Mucosa of stomach (tissue), 1 donor: ENCODE data around the gene HS6ST3.
"Not testable (repeated sequence)": the region's sequence is repeated elsewhere in the genome, so short reads cannot be mapped to it uniquely, and the experiment has no call there.

Experiments used
- H3K27me3 ChIP-seq: one replicate; pipeline ENCODE4 v1.7.0; 2013; ENCODE audit warnings: mild to moderate bottlenecking, low read length; ENCODE audit not compliant: control insufficient read depth, insufficient read depth
- H3K36me3 ChIP-seq: one replicate; pipeline ENCODE4 v1.7.0; 2013; ENCODE audit warnings: low read length; ENCODE audit not compliant: control insufficient read depth, insufficient read depth
- H3K4me1 ChIP-seq: one replicate; pipeline ENCODE4 v1.7.0; 2013; ENCODE audit warnings: mild to moderate bottlenecking, low read length; ENCODE audit not compliant: control insufficient read depth, insufficient read depth
- H3K4me3 ChIP-seq: one replicate; pipeline ENCODE4 v1.7.0; 2013; ENCODE audit warnings: low read length
- H3K9ac ChIP-seq: one replicate; pipeline ENCODE4 v1.7.0; 2013; ENCODE audit warnings: mild to moderate bottlenecking, low read length, moderate library complexity
- H3K9me3 ChIP-seq: one replicate; pipeline ENCODE4 v1.7.0; 2013; ENCODE audit warnings: mild to moderate bottlenecking, low read length, moderate library complexity; ENCODE audit not compliant: control insufficient read depth
- donor health status: Pancreatic carcinoma.

HS6ST3 gene

GRCh38 chr13:96089749-96090239, at the start of gene HS6ST3:
Gene HS6ST3 (plus strand): TSS chr13:96090107.
- Histone ChIP-seq H3K4me1 (peaks cover 5% of the 10 kb centered on the region), H3K4me3 (no peak within 1 kb of the TSS), H3K36me3 (no peaks in the 10 kb centered on the region), H3K9me3 (no peaks in the 10 kb centered on the region), H3K9ac (no peak within 1 kb of the TSS), H3K27me3 (peaks cover 58% of the 10 kb centered on the region)

- H3K9me3 ChIP-seq, result no peaks in the 10 kb centered on the region
- no peak overlapping the region for H3K4me3 ChIP-seq
- no peaks in the 10 kb centered on the region for H3K4me1 ChIP-seq
- H3K27me3 ChIP-seq, result no peaks in the 10 kb centered on the region
- H3K36me3 ChIP-seq, result no peaks in the 10 kb centered on the region
- no peak overlapping the region for H3K9ac ChIP-seq
Measured at GRCh38 chr13:96041326-96042110, 48.4 kb upstream of the HS6ST3 start.

- Histone ChIP-seq H3K4me3 (no peak overlapping the region), H3K4me1 (no peaks in the 10 kb centered on the region), H3K9ac (no peak overlapping the region)
Measured at GRCh38 chr13:96044238-96044637, 45.7 kb upstream of the HS6ST3 start.

GRCh38 chr13:96046449-96047126, 43.3 kb upstream of the HS6ST3 start:
- not testable (repeated sequence) for H3K27me3 ChIP-seq, H3K4me3 ChIP-seq, H3K36me3 ChIP-seq, H3K4me1 ChIP-seq, H3K9me3 ChIP-seq, H3K9ac ChIP-seq

More at GRCh38 chr13:96044238-96044637, 45.7 kb upstream of the HS6ST3 start:
- Histone ChIP-seq H3K27me3 (no peaks in the 10 kb centered on the region), H3K9me3 (no peaks in the 10 kb centered on the region), H3K36me3 (no peaks in the 10 kb centered on the region)

- H3K4me3 ChIP-seq, H3K9me3 ChIP-seq, H3K4me1 ChIP-seq, H3K36me3 ChIP-seq, H3K9ac ChIP-seq, H3K27me3 ChIP-seq: not testable (repeated sequence)
Measured at GRCh38 chr13:96050955-96051354, 39.0 kb upstream of the HS6ST3 start.

- not testable (repeated sequence) for H3K4me3 ChIP-seq, H3K4me1 ChIP-seq, H3K9me3 ChIP-seq, H3K9ac ChIP-seq, H3K27me3 ChIP-seq, H3K36me3 ChIP-seq
Measured at GRCh38 chr13:96051491-96051890, 38.4 kb upstream of the HS6ST3 start.

GRCh38 chr13:96051946-96052345, 38.0 kb upstream of the HS6ST3 start:
- H3K36me3 ChIP-seq, H3K9me3 ChIP-seq, H3K4me3 ChIP-seq, H3K4me1 ChIP-seq, H3K27me3 ChIP-seq, H3K9ac ChIP-seq: not testable (repeated sequence)

GRCh38 chr13:96052656-96053002, 37.3 kb upstream of the HS6ST3 start:
- Histone ChIP-seq H3K9ac (peak overlapping the region; percentile 84), H3K4me1 (no peaks in the 10 kb centered on the region), H3K27me3 (no peaks in the 10 kb centered on the region), H3K9me3 (no peaks in the 10 kb centered on the region), H3K36me3 (no peaks in the 10 kb centered on the region), H3K4me3 (peak overlapping the region; percentile 76)

GRCh38 chr13:96053003-96053703, 36.8 kb upstream of the HS6ST3 start, which contains the start of gene UGGT2:
Gene UGGT2 (minus strand): TSS chr13:96053401. CDS start chr13:96053312, 89 bp downstream.
- no peaks in the 10 kb centered on the region for H3K9me3 ChIP-seq
- H3K36me3 ChIP-seq, result no peaks in the 10 kb centered on the region
- H3K27me3 ChIP-seq, result no peaks in the 10 kb centered on the region
- peak within 1 kb of the TSS; percentile 84 for H3K9ac ChIP-seq
- peak within 1 kb of the TSS; percentile 76 for H3K4me3 ChIP-seq
- H3K4me1 ChIP-seq, result no peaks in the 10 kb centered on the region

- Histone ChIP-seq H3K4me1 (no peaks in the 10 kb centered on the region), H3K9me3 (no peaks in the 10 kb centered on the region), H3K9ac (no peak overlapping the region), H3K4me3 (no peak overlapping the region), H3K27me3 (no peaks in the 10 kb centered on the region), H3K36me3 (no peaks in the 10 kb centered on the region)
Measured at GRCh38 chr13:96065849-96066248, 24.1 kb upstream of the HS6ST3 start.

- H3K4me1 ChIP-seq, result no peaks in the 10 kb centered on the region
- H3K9me3 ChIP-seq, result no peaks in the 10 kb centered on the region
- H3K4me3 ChIP-seq, result no peak overlapping the region
- H3K9ac ChIP-seq, result no peak overlapping the region
- no peaks in the 10 kb centered on the region for H3K36me3 ChIP-seq
- no peaks in the 10 kb centered on the region for H3K27me3 ChIP-seq
Measured at GRCh38 chr13:96068729-96069128, 21.2 kb upstream of the HS6ST3 start.

- no peaks in the 10 kb centered on the region for H3K36me3 ChIP-seq
- no peak overlapping the region for H3K9ac ChIP-seq
- no peaks in the 10 kb centered on the region for H3K27me3 ChIP-seq
- H3K4me3 ChIP-seq, result no peak overlapping the region
- H3K9me3 ChIP-seq, result no peaks in the 10 kb centered on the region
- H3K4me1 ChIP-seq, result no peaks in the 10 kb centered on the region
Measured at GRCh38 chr13:96071504-96071903, 18.4 kb upstream of the HS6ST3 start.
